HG03565 (cell line): ENCODE data around the gene EFCAB6.

Experiments used
- ATAC-seq: cut with Tn5 transposase; IDR thresholded peaks from one replicate; pipeline ENCODE4 v1.9.1; 2021; ENCODE audit warnings: mild to moderate bottlenecking, moderate library complexity; ENCODE audit not compliant: unreplicated experiment

EFCAB6 gene

GRCh38 chr22:43642319-43643206 is 169.5 kb downstream of the EFCAB6 start:
- no peak for ATAC-seq

- no peak for ATAC-seq
These were observed 172.7 kb downstream of the EFCAB6 start for GRCh38 chr22:43639228-43639948.

- ATAC-seq, result no peak
These were observed 174.5 kb downstream of the EFCAB6 start for GRCh38 chr22:43637275-43638260.

- ATAC-seq, result no peak
These were observed 176.0 kb downstream of the EFCAB6 start for GRCh38 chr22:43636086-43636485.

- no peak for ATAC-seq
These were observed 177.0 kb downstream of the EFCAB6 start for GRCh38 chr22:43635101-43635500.

- no peak for ATAC-seq
These were observed 177.8 kb downstream of the EFCAB6 start for GRCh38 chr22:43634316-43634715.

- no peak for ATAC-seq
These were observed 178.3 kb downstream of the EFCAB6 start for GRCh38 chr22:43633631-43634285.

- no peak for ATAC-seq
These were observed 180.3 kb downstream of the EFCAB6 start for GRCh38 chr22:43631846-43632245.

GRCh38 chr22:43631201-43631600 is 180.9 kb downstream of the EFCAB6 start:
- ATAC-seq, result no peak

- ATAC-seq, result no peak
These were observed 181.7 kb downstream of the EFCAB6 start for GRCh38 chr22:43630451-43630850.

GRCh38 chr22:43628250-43628649 is 183.9 kb downstream of the EFCAB6 start:
- ATAC-seq, result no peak

- ATAC-seq, result no peak
These were observed 184.5 kb downstream of the EFCAB6 start for GRCh38 chr22:43627485-43628213.

- no peak for ATAC-seq
These were observed 186.9 kb downstream of the EFCAB6 start for GRCh38 chr22:43625242-43625641.

GRCh38 chr22:43624144-43624998 is 187.7 kb downstream of the EFCAB6 start:
- ATAC-seq, result no peak

- no peak for ATAC-seq
These were observed 189.2 kb downstream of the EFCAB6 start for GRCh38 chr22:43622886-43623285.

GRCh38 chr22:43620197-43620596 is 191.9 kb downstream of the EFCAB6 start:
- no peak for ATAC-seq

- no peak for ATAC-seq
These were observed 193.6 kb downstream of the EFCAB6 start for GRCh38 chr22:43618517-43618916.

- no peak for ATAC-seq
These were observed 195.5 kb downstream of the EFCAB6 start for GRCh38 chr22:43616645-43617044.

GRCh38 chr22:43600265-43600664 is 211.8 kb downstream of the EFCAB6 start:
- no peak for ATAC-seq
